COLO829 (cell line): ENCODE data around the gene NFKB2.

Experiments used
- DNase-seq: peaks from one replicate; pipeline ENCODE4 v3.0.0; 2012; ENCODE audit warnings: low spot score

Gene NFKB2

GRCh38 chr10:102408728-102409603 is 13.5 kb downstream of the NFKB2 start:
- no peak for DNase-seq

- no peak for DNase-seq
Observed at GRCh38 chr10:102409604-102410428, 14.3 kb downstream of the NFKB2 start.

- no peak for DNase-seq
Observed at GRCh38 chr10:102410429-102411073, 15.0 kb downstream of the NFKB2 start.

GRCh38 chr10:102411341-102412255 is 16.1 kb downstream of the NFKB2 start:
- DNase-seq, result no peak

- DNase-seq, result no peak
Observed at GRCh38 chr10:102412293-102412692, 16.8 kb downstream of the NFKB2 start.

GRCh38 chr10:102413053-102413705 is 17.7 kb downstream of the NFKB2 start:
- DNase-seq, result no peak

- DNase-seq, result no peak
Observed at GRCh38 chr10:102413806-102414561, 18.5 kb downstream of the NFKB2 start.

- no peak for DNase-seq
Observed at GRCh38 chr10:102414749-102415148, 19.2 kb downstream of the NFKB2 start.

GRCh38 chr10:102416283-102416682 is 20.8 kb downstream of the NFKB2 start:
- no peak for DNase-seq

- DNase-seq, result no peak
Observed at GRCh38 chr10:102416695-102417094, 21.2 kb downstream of the NFKB2 start.

GRCh38 chr10:102418622-102419268 is 23.2 kb downstream of the NFKB2 start, which contains the start of gene PSD:
Gene PSD (minus strand): TSS chr10:102418785. CDS start chr10:102417038, 1,747 bp downstream.
- DNase-seq, result no peak

GRCh38 chr10:102419269-102420180 is 24.0 kb downstream of the NFKB2 start:
- DNase-seq, result no peak

- no peak for DNase-seq
Observed at GRCh38 chr10:102420181-102420713, 24.7 kb downstream of the NFKB2 start.

- peak; percentile 94 for DNase-seq
Observed at GRCh38 chr10:102420714-102421506, 25.4 kb downstream of the NFKB2 start, which contains the start of gene FBXL15. Gene FBXL15 (plus strand): TSS chr10:102420836. CDS start chr10:102421130, 294 bp downstream.

GRCh38 chr10:102421507-102421756 is 25.9 kb downstream of the NFKB2 start:
- DNase-seq, result no peak

GRCh38 chr10:102421757-102422512 is 26.4 kb downstream of the NFKB2 start:
- no peak for DNase-seq
